Choroid plexus epithelial cell (primary cell): Measurements from ENCODE around the gene USHBP1.

Source experiments
- DNase-seq: peaks from one replicate; pipeline ENCODE4 v3.0.0-alpha.2; 2010; ENCODE audit warnings: low read depth
- H3K4me3 ChIP-seq: 2 replicates; pipeline ENCODE4 v1.5.1; 2011; ENCODE audit warnings: low read depth, mild to moderate bottlenecking, control low read depth, low read length, moderate library complexity
- CTCF ChIP-seq: conservative IDR thresholded peaks from 2 replicates; pipeline ENCODE4 v1.5.1; 2011; ENCODE audit warnings: low read depth, mild to moderate bottlenecking, control low read depth, inconsistent platforms, low read length, moderate library complexity

Gene USHBP1

GRCh38 chr19:17243830-17244617, 20.5 kb downstream of the USHBP1 start:
- no peak for TF ChIP-seq CTCF
- peak overlapping the region; percentile 77 for H3K4me3 ChIP-seq
- no peak for DNase-seq

DNA sequence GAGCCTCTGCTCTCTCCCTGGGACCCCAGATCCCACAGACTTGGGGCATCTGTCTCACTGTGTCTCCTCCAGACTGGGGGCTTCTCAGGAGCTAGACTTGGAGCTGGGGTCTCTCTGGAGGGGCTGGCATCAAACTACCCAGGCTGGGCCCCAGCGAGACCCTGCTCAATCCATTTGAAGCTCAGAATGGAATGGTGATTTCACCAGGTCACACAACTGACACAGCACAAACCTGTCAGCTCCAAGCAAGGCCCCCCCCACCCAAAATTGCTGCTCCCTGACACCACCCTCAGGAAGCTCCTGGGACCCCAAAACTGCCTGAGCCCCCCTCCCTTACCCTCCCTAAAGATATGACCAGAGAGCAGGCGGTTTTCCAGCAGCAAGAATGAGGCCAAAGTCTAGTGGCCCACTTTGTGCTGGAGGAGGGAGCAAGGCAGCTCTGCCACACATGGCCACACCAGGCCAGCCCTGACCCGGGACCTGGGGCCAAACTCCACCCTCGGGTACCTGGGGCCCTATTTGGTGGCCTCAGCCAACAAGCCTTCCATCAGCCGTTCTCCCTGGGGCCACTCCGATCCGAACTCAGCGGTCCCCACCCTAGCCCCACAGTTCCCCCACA, 21.2 kb downstream of the USHBP1 start:
- no peak for TF ChIP-seq CTCF
- peak overlapping the region; percentile 77 for H3K4me3 ChIP-seq
- no peak for DNase-seq

DNA sequence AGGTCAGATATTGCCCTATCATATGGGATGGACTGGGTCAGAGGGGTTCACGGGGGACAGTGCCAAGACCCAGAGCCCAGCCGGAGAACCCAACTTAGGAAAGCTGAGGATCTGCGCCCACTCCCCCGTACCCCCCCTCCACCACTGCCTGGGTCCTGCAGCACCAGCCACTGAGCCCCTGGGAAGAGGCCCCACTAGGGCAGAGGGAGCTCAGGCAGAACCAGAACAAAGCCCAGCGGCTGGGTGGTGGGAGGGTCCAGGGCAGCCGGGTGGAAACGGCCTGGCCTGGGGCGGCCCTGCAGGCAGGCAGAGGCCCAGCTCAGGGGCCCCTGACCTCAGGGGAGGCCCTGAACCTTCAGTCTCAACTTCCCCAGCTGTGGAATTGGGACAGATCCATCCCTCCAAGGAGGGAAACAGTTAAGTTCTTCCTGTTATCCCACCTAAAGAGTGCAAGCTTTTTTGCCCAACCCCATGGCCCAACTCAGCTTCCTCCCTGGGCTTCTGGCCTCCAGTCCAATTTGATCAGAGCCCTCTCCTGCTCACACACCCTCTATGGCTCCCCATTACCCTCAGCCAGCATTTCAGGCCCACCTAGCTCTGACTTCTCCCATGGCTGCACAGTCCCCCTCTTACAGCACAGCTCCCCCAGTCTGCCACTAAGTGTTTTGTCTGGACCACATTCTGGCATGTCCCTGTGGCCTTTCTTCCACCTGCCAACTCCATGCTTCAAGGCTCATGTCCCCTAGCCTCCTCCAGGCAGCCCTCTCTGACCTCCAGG, 21.9 kb downstream of the USHBP1 start:
- H3K4me3 ChIP-seq = peak overlapping the region; percentile 77
- TF ChIP-seq CTCF = no peak

GRCh38 chr19:17240826-17241399, 23.6 kb downstream of the USHBP1 start:
- no peak overlapping the region for H3K4me3 ChIP-seq
- no peak for TF ChIP-seq CTCF
- DNase-seq = no peak

More for the DNA sequence above, 21.9 kb downstream of the USHBP1 start:
- no peak for DNase-seq

- TF ChIP-seq CTCF = no peak
- DNase-seq = no peak
- no peak overlapping the region for H3K4me3 ChIP-seq
Measured at GRCh38 chr19:17240062-17240752, 24.3 kb downstream of the USHBP1 start.
